HCT116 (cell line): Measurements from ENCODE around the gene RNF39.
A peak's percentile ranks its signal among the peaks of the same experiment; 100 is the strongest.

Experiments
- CTCF ChIP-seq, 3 experiments: fragments of 200-600 bp in 1 of 3; sonication (generic) in 1 of 3; IDR thresholded peaks in 2 of 3; conservative IDR thresholded peaks in 1 of 3; 2 replicates each; pipeline ENCODE4 v1.5.1; 2012 to 2017; ENCODE audit warnings: low read depth in 2 of 3, low read length in 2 of 3, antibody characterized with exemption in 1 of 3, borderline replicate concordance in 1 of 3, control low read depth in 1 of 3, mild to moderate bottlenecking in 1 of 3, mixed read lengths in 1 of 3, mixed run types in 1 of 3, moderate library complexity in 1 of 3; ENCODE audit not compliant: insufficient read depth in 1 of 3
- EGR1 ChIP-seq: IDR thresholded peaks from 2 replicates; pipeline ENCODE4 v1.6.1; 2012; ENCODE audit warnings: low read depth
- EZH2 ChIP-seq: fragments of 200-600 bp; sonication (generic); IDR thresholded peaks from 2 replicates; pipeline ENCODE4 v1.6.1; 2017; ENCODE audit warnings: antibody characterized with exemption, mixed run types
- FOSL1 ChIP-seq: IDR thresholded peaks from 2 replicates; pipeline ENCODE4 v1.6.1; 2012; ENCODE audit warnings: low read depth
- POLR2A ChIP-seq: IDR thresholded peaks from 2 replicates; pipeline ENCODE4 v1.7.0; 2011; ENCODE audit warnings: borderline replicate concordance; ENCODE audit not compliant: insufficient read depth, insufficient read length; ENCODE audit errors: extremely low read depth
- POLR2AphosphoS5 ChIP-seq: IDR thresholded peaks from 2 replicates; pipeline ENCODE4 v1.6.1; 2011; ENCODE audit warnings: mild to moderate bottlenecking, low read depth, low read length, moderate library complexity
- RAD21 ChIP-seq: IDR thresholded peaks from 2 replicates; pipeline ENCODE4 v1.6.1; 2012; ENCODE audit warnings: low read depth, mild to moderate bottlenecking
- REST ChIP-seq: IDR thresholded peaks from 2 replicates; pipeline ENCODE4 v1.6.1; 2012; ENCODE audit warnings: low read depth
- SIN3A ChIP-seq: IDR thresholded peaks from 2 replicates; pipeline ENCODE4 v1.6.1; 2012; ENCODE audit warnings: low read depth
- SP1 ChIP-seq: IDR thresholded peaks from 2 replicates; pipeline ENCODE4 v1.6.1; 2012; ENCODE audit warnings: low read depth
- YY1 ChIP-seq: IDR thresholded peaks from 2 replicates; pipeline ENCODE4 v1.6.1; 2011; ENCODE audit warnings: low read length, low read depth, moderate library complexity, mild to moderate bottlenecking; ENCODE audit not compliant: insufficient replicate concordance; ENCODE audit errors: extremely low read depth
- TF ChIP-seq, protein P1 (sequence below): IDR thresholded peaks from 2 replicates; pipeline ENCODE4 v1.6.1; 2011; ENCODE audit warnings: mild to moderate bottlenecking, low read length, moderate library complexity; ENCODE audit not compliant: insufficient replicate concordance; ENCODE audit errors: extremely low read depth
- TF ChIP-seq, protein P2 (sequence below): IDR thresholded peaks from 2 replicates; pipeline ENCODE4 v1.6.1; 2012

DNA sequence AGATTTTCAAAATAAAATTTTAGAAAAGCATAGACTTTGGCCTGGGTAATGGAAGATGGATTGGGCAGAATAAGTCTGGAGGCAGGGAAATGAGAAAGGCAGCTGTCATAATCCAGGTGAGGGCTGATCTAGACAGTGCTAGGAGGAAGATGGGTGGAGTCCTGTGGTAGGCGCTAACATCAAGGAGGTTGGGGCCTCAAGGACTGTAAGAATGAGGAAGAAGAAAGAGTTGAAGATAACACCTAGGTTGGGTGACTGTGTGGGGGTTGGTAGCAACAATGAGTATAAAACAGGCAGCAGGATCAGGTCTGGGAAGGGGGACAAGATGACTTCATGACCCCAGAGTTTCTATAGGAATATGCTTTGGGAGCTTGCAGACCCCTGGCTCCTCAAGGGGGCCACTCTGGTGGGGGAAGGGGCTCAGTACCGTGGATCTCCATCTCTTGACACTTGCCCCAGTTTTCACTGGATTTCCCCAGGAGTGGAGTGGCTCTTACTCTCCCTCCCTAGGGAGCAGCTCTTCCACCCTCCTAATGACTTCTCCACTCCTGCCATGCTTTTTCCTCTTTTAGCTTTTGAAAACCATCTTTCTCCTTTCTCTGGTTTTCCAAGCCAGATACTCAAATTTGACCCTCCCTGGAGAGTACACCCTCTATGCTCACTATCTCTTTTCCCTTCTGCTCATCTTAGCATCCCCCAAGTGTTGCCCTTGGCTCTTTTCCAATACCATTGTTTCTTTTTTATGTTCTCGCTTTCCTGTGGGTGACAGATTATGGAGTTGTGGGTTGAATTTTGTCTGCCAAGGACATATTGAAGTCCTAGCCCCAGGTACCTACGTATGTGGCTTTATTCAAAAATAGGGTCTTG is 22.6 kb upstream of the RNF39 start:
- TF ChIP-seq, protein P1, sequence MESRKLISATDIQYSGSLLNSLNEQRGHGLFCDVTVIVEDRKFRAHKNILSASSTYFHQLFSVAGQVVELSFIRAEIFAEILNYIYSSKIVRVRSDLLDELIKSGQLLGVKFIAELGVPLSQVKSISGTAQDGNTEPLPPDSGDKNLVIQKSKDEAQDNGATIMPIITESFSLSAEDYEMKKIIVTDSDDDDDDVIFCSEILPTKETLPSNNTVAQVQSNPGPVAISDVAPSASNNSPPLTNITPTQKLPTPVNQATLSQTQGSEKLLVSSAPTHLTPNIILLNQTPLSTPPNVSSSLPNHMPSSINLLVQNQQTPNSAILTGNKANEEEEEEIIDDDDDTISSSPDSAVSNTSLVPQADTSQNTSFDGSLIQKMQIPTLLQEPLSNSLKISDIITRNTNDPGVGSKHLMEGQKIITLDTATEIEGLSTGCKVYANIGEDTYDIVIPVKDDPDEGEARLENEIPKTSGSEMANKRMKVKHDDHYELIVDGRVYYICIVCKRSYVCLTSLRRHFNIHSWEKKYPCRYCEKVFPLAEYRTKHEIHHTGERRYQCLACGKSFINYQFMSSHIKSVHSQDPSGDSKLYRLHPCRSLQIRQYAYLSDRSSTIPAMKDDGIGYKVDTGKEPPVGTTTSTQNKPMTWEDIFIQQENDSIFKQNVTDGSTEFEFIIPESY, result no peak
- TF ChIP-seq CTCF (IDR thresholded peaks at IDR 0.05 in 2 of 3, conservative IDR thresholded peaks at IDR 0.05 in 1 of 3; ENCODE audit: borderline replicate concordance in 1 of 3, insufficient read depth in 1 of 3, low read depth in 2 of 3, low read length in 2 of 3) (no peak), SP1 (peak; percentile 40; the same call in 1 of the 2 replicates), POLR2A (no peak), POLR2AphosphoS5 (no peak), EGR1 (no peak), RAD21 (no peak), EZH2 (no peak), FOSL1 (no peak), REST (no peak), SIN3A (no peak), YY1 (no peak)
- TF ChIP-seq, protein P2, sequence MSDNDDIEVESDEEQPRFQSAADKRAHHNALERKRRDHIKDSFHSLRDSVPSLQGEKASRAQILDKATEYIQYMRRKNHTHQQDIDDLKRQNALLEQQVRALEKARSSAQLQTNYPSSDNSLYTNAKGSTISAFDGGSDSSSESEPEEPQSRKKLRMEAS, result peak; percentile 31; the same call in 1 of the 2 replicates
